Measurements from ENCODE around the gene NR2F1-AS1.

- TF ChIP-seq CTCF (IDR thresholded peaks at IDR 0.05) (no peak), TCF7L2 (IDR thresholded peaks at IDR 0.05; ENCODE audit: low read depth, low read length) (no peak), SIN3A (IDR thresholded peaks at IDR 0.05; ENCODE audit: borderline replicate concordance, insufficient read depth, low read depth, low read length) (no peak), POLR2AphosphoS5 (IDR thresholded peaks at IDR 0.05; ENCODE audit: low read depth, low read length) (no peak), REST (IDR thresholded peaks at IDR 0.05; ENCODE audit: insufficient read depth in 1 of 2, low read depth in 2 of 2, low read length in 1 of 2) (no peak)
Measured at GRCh38 chr5:93569300-93570160, 11.5 kb downstream of the NR2F1-AS1 start.

All from Panc1 (cell line).